Chondrocyte (in vitro differentiated cells): ENCODE measurements around the gene UBE2D1. TPM values are rescaled to one million over a fixed set of nuclear protein-coding genes. Genes with fewer than 3 reads are reported as not detected.

Experiments
- DNase-seq: peaks from one replicate; pipeline ENCODE4 v3.0.0; 2021; ENCODE audit warnings: mixed read lengths, low spot score
- H3K27ac Mint-ChIP-seq: one replicate; pipeline ENCODE4 v1.8.0; 2021; ENCODE audit warnings: mild to moderate bottlenecking, moderate library complexity, mixed read lengths; ENCODE audit not compliant: unreplicated experiment
- H3K27me3 Mint-ChIP-seq: 2 replicates; pipeline ENCODE4 v1.8.0; 2021; ENCODE audit warnings: low read depth, mixed read lengths
- H3K36me3 Mint-ChIP-seq: 2 replicates; pipeline ENCODE4 v1.8.0; 2021; ENCODE audit warnings: low read depth, mixed read lengths
- H3K4me1 Mint-ChIP-seq: 2 replicates; pipeline ENCODE4 v1.8.0; 2021; ENCODE audit warnings: low read depth, mild to moderate bottlenecking, mixed read lengths
- H3K4me3 Mint-ChIP-seq: one replicate; pipeline ENCODE4 v1.8.0; 2021; ENCODE audit warnings: mild to moderate bottlenecking, moderate library complexity, mixed read lengths; ENCODE audit not compliant: unreplicated experiment
- H3K9me3 Mint-ChIP-seq: 2 replicates; pipeline ENCODE4 v1.8.0; 2021; ENCODE audit warnings: low read depth, mixed read lengths
- total RNA-seq: library from RNA; stranded (reverse); gene quantifications from 3 replicates; pipeline ENCODE4 v1.2.1, GENCODE V29; 2021
- TF ChIP-seq, protein P1 (sequence below): fragments of 200-600 bp; sonication (generic); IDR thresholded peaks from 2 replicates; pipeline ENCODE4 v1.5.0; 2021; ENCODE audit warnings: antibody characterized with exemption, mild to moderate bottlenecking, moderate library complexity

UBE2D1 gene
- total RNA-seq, 1 donor from 2014 or later, result 12.7 TPM

DNA sequence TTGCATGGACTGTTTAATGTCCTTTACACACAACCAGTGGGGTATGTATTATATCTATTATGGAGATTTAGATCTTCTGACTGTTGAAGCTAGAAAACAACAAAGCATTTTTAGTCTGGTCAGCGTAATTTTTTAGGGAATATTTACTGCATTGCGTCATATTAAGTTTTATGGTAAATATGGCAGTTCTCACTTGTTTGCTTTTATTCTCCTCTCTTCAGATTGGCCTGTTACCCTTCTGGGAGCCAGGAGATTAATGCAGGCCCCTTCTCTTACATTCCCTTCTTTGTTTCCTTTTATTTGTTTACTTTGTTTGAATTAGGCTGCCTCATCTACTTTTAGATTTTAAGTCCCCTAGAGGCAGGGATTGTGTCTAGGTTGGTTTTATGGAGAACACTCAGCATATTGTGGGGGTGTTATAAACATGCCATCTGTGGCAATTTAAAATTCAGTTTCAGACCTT, 13.8 kb downstream of the UBE2D1 start:
- DNase-seq, result no peak
- no peaks in the 10 kb centered on the region for H3K27me3 Mint-ChIP-seq
- H3K9me3 Mint-ChIP-seq, result no peaks in the 10 kb centered on the region
- TF ChIP-seq, protein P1, sequence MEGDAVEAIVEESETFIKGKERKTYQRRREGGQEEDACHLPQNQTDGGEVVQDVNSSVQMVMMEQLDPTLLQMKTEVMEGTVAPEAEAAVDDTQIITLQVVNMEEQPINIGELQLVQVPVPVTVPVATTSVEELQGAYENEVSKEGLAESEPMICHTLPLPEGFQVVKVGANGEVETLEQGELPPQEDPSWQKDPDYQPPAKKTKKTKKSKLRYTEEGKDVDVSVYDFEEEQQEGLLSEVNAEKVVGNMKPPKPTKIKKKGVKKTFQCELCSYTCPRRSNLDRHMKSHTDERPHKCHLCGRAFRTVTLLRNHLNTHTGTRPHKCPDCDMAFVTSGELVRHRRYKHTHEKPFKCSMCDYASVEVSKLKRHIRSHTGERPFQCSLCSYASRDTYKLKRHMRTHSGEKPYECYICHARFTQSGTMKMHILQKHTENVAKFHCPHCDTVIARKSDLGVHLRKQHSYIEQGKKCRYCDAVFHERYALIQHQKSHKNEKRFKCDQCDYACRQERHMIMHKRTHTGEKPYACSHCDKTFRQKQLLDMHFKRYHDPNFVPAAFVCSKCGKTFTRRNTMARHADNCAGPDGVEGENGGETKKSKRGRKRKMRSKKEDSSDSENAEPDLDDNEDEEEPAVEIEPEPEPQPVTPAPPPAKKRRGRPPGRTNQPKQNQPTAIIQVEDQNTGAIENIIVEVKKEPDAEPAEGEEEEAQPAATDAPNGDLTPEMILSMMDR, result no peak
- H3K4me1 Mint-ChIP-seq, result peaks cover 20% of the 10 kb centered on the region
- H3K36me3 Mint-ChIP-seq, result no peaks in the 10 kb centered on the region
- no peak overlapping the region for H3K4me3 Mint-ChIP-seq
- no peak overlapping the region for H3K27ac Mint-ChIP-seq

DNA sequence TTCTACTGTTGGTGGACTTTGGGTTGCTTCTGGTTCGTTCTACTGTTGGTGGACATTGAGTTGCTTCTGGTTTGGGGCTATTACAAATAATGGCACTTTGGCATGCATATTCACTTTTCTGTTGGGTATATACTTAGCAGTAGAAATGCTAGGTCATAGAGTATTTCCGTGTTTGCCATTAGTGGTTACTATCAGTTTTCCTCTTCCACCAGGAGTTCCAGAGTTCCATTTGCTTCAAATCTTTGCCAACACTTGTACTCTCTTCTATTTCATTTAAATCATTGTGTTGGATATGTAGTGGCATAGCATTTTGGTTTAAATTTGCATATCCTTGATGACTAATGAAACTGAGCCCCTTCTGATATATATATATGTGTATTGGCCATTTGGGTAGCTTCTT, 15.2 kb downstream of the UBE2D1 start:
- H3K27me3 Mint-ChIP-seq, result no peaks in the 10 kb centered on the region
- no peaks in the 10 kb centered on the region for H3K36me3 Mint-ChIP-seq
- DNase-seq, result no peak
- H3K9me3 Mint-ChIP-seq, result no peaks in the 10 kb centered on the region
- H3K27ac Mint-ChIP-seq, result no peak overlapping the region
- TF ChIP-seq, protein P1, result no peak
- peaks cover 20% of the 10 kb centered on the region for H3K4me1 Mint-ChIP-seq
- no peak overlapping the region for H3K4me3 Mint-ChIP-seq

DNA sequence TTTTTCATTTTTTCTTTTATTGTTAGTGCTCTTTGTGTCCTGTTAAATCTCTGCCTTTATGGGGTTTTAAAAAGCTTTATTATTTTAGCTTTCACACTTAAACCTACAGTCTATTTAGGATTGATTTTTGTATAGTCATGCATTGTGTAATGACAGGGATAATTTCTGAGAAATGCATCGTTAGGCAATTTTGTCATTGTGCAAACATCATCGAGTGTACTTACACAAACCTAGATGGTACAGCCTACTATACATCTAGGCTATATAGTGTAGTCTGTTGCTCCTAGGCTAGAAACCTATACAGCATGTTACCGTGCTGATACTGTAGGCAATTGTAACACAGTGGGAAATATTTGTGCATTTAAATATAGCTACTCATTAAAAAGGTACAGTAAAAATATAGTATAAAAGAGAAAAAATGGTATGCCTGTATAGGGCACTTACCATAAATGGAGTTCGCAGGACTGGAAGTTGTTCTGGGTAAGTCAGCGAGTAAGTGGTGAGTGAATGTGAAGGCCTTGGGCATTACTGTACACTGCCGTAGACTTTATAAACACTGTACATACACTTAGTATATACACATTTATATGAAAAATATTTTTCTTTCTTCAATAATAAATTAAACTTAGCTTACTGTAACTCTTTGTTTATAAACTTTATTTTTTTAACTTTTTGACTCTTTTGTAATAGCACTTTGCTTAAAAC, 16.0 kb downstream of the UBE2D1 start:
- H3K27me3 Mint-ChIP-seq, result no peaks in the 10 kb centered on the region
- no peak for DNase-seq
- TF ChIP-seq, protein P1, result no peak

DNA sequence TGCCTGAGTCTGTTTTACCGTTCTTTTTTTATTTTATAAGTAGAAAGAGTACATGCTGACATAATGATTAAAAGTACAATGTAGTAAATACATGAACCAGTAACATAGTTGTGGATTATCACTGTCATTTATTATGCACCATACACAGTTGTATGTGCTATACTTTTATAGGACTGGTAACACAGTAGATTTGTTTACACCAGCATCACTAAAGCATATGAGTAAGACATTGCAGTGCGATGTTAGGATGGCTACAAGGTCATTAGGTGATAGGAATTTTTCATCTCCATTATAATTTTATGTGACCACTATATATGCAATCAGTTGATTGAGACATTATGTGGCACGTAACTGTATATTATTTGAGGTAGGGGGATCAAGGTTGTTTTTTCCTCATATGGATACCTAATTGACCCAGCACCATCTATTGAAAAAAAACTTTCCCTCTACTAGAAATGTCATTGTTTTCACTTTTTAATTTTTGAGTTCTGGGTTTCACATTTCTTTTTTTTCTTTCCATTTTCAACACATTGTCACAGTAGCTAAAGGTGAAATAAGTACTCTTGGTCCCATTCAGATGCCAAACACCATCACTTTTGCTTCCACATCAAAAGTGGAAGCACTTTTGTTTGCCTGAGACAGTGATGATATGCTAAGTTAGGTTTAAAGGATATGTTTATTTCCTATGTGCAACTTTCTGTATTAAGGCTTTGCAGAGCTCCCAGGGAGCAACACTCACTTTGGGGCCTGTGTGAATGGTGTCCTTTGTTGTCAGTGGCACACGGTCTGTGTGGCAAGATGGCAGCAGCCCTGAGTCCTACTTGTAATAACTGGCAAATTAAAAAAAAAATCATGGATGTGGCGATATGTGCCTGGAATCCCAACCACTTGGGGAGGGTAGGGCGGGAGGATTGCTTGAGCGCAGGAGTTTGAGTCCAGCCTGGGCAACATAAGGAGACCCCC, 17.1 kb downstream of the UBE2D1 start:
- Mint-ChIP-seq H3K27me3 (no peaks in the 10 kb centered on the region), H3K4me1 (peaks cover 20% of the 10 kb centered on the region), H3K4me3 (no peak overlapping the region), H3K36me3 (no peaks in the 10 kb centered on the region), H3K27ac (no peak overlapping the region), H3K9me3 (no peaks in the 10 kb centered on the region)
- TF ChIP-seq, protein P1, result no peak
- no peak for DNase-seq

More for the DNA sequence above, 16.0 kb downstream of the UBE2D1 start:
- Mint-ChIP-seq H3K9me3 (no peaks in the 10 kb centered on the region), H3K36me3 (no peaks in the 10 kb centered on the region), H3K4me1 (peaks cover 20% of the 10 kb centered on the region), H3K27ac (no peak overlapping the region), H3K4me3 (no peak overlapping the region)

DNA sequence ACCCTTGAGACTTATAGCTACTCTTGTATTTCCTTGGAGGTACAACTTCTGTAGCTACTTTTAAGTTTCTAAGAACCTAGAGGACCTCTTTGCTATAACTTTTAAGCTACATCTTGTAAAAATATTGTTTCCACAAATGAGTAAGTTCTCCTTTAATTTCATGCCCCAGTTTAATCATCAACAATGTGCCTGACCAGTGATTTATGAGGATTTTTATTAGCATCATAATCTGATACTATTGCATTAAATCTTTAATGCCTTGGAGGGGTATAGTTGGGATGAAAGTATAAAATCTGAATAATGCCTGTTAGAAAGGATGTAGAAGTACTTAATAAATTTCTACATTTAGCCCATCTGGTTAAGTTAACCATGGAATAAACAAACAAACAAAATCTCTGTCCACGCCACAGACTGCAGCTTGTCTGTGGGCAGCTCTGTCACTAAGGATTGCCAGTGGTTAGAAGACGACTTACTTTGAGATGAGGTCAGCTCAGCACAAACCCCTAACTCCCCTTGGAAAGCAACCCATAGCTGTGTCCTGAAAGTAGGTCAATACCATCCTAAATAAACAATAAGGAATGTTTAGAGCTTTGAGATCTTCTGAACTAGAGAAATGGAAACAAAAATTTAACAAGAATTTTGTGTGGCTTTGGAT, 18.3 kb downstream of the UBE2D1 start:
- Mint-ChIP-seq H3K27ac (no peak overlapping the region), H3K36me3 (no peaks in the 10 kb centered on the region), H3K4me1 (peaks cover 14% of the 10 kb centered on the region), H3K27me3 (no peaks in the 10 kb centered on the region), H3K9me3 (no peaks in the 10 kb centered on the region), H3K4me3 (no peak overlapping the region)
- no peak for DNase-seq
- TF ChIP-seq, protein P1, result no peak
